Neural crest cell (in vitro differentiated cells): ENCODE data around the gene LRRC7. TPM values are rescaled to one million over a fixed set of nuclear protein-coding genes. Genes with fewer than 3 reads are reported as not detected.
"Not testable (repeated sequence)": the region's sequence is repeated elsewhere in the genome, so short reads cannot be mapped to it uniquely, and the experiment has no call there.

Source experiments
- DNase-seq: peaks from one replicate; pipeline ENCODE4 v3.0.0; 2021; ENCODE audit warnings: low read depth, mixed read lengths, low spot score
- H3K27ac Mint-ChIP-seq: one replicate; pipeline ENCODE4 v1.8.0; 2021; ENCODE audit warnings: mild to moderate bottlenecking, mixed read lengths; ENCODE audit not compliant: unreplicated experiment
- H3K27me3 Mint-ChIP-seq: 2 replicates; pipeline ENCODE4 v1.8.0; 2021; ENCODE audit warnings: low read depth, mild to moderate bottlenecking, mixed read lengths
- H3K36me3 Mint-ChIP-seq: 2 replicates; pipeline ENCODE4 v1.8.0; 2021; ENCODE audit warnings: low read depth, mild to moderate bottlenecking, mixed read lengths
- H3K4me1 Mint-ChIP-seq: 2 replicates; pipeline ENCODE4 v1.8.0; 2021; ENCODE audit warnings: mixed read lengths
- H3K4me3 Mint-ChIP-seq: one replicate; pipeline ENCODE4 v1.8.0; 2021; ENCODE audit warnings: mild to moderate bottlenecking, mixed read lengths
- H3K9me3 Mint-ChIP-seq: 2 replicates; pipeline ENCODE4 v1.8.0; 2021; ENCODE audit warnings: mixed read lengths
- CTCF ChIP-seq: fragments of 200-600 bp; sonication (generic); conservative IDR thresholded peaks from 2 replicates; pipeline ENCODE4 v1.5.0; 2021; ENCODE audit warnings: antibody characterized with exemption, mild to moderate bottlenecking
- total RNA-seq: library from RNA; stranded (reverse); gene quantifications from 2 replicates; pipeline ENCODE4 v1.2.1, GENCODE V29; 2021

Gene LRRC7
- total RNA-seq, 1 donor from 2014 or later: 2.4 TPM

DNA sequence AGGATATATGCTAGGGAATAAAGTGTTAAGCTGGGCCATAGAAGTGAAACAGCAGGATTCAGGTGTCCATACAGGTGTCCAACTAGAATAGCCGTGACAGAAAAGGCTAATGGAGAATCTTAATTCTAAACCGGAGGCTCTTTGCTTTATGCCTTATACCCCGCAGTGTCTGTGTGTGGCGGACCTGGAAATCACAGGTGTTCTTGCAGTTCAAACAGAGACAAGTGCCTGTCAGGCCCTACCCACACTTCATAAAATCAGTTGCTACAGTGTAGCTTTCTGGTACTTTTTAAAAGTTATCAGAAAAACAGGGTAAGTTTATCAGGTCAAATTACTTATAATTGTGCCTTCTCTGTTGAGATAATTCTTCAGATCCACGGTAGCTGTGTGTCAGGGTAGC is 293.9 kb downstream of the LRRC7 start:
- no peaks in the 10 kb centered on the region for H3K36me3 Mint-ChIP-seq
- TF ChIP-seq CTCF: no peak
- no peak for DNase-seq
- peaks cover 3% of the 10 kb centered on the region for H3K27me3 Mint-ChIP-seq
- H3K4me3 Mint-ChIP-seq: no peak overlapping the region
- no peaks in the 10 kb centered on the region for H3K4me1 Mint-ChIP-seq
- no peak overlapping the region for H3K27ac Mint-ChIP-seq
- no peaks in the 10 kb centered on the region for H3K9me3 Mint-ChIP-seq

- H3K9me3 Mint-ChIP-seq: no peaks in the 10 kb centered on the region
- DNase-seq: no peak
- H3K27ac Mint-ChIP-seq: no peak overlapping the region
- TF ChIP-seq CTCF: no peak
- H3K4me1 Mint-ChIP-seq: no peaks in the 10 kb centered on the region
- peaks cover 6% of the 10 kb centered on the region for H3K27me3 Mint-ChIP-seq
- H3K4me3 Mint-ChIP-seq: no peak overlapping the region
- H3K36me3 Mint-ChIP-seq: no peaks in the 10 kb centered on the region
Observed at GRCh38 chr1:69862906-69863305, 295.2 kb downstream of the LRRC7 start.

- H3K4me1 Mint-ChIP-seq: no peaks in the 10 kb centered on the region
- H3K27ac Mint-ChIP-seq: no peak overlapping the region
- DNase-seq: no peak
- H3K9me3 Mint-ChIP-seq: no peaks in the 10 kb centered on the region
- no peak for TF ChIP-seq CTCF
- no peaks in the 10 kb centered on the region for H3K36me3 Mint-ChIP-seq
- H3K4me3 Mint-ChIP-seq: no peak overlapping the region
- peaks cover 6% of the 10 kb centered on the region for H3K27me3 Mint-ChIP-seq
Observed at GRCh38 chr1:69863704-69864103, 296.0 kb downstream of the LRRC7 start.

GRCh38 chr1:69871412-69871811 is 303.7 kb downstream of the LRRC7 start:
- H3K36me3 Mint-ChIP-seq: no peaks in the 10 kb centered on the region
- DNase-seq: no peak
- H3K9me3 Mint-ChIP-seq: no peaks in the 10 kb centered on the region
- no peak overlapping the region for H3K4me3 Mint-ChIP-seq
- no peak for TF ChIP-seq CTCF
- no peak overlapping the region for H3K27ac Mint-ChIP-seq
- H3K4me1 Mint-ChIP-seq: no peaks in the 10 kb centered on the region
- H3K27me3 Mint-ChIP-seq: peaks cover 29% of the 10 kb centered on the region

- H3K4me3 Mint-ChIP-seq: no peak overlapping the region
- no peak for TF ChIP-seq CTCF
- no peaks in the 10 kb centered on the region for H3K36me3 Mint-ChIP-seq
- peaks cover 4% of the 10 kb centered on the region for H3K27me3 Mint-ChIP-seq
- no peak for DNase-seq
- H3K9me3 Mint-ChIP-seq: no peaks in the 10 kb centered on the region
- H3K4me1 Mint-ChIP-seq: peaks cover 11% of the 10 kb centered on the region
- no peak overlapping the region for H3K27ac Mint-ChIP-seq
Observed at GRCh38 chr1:69878338-69878737, 310.6 kb downstream of the LRRC7 start.

DNA sequence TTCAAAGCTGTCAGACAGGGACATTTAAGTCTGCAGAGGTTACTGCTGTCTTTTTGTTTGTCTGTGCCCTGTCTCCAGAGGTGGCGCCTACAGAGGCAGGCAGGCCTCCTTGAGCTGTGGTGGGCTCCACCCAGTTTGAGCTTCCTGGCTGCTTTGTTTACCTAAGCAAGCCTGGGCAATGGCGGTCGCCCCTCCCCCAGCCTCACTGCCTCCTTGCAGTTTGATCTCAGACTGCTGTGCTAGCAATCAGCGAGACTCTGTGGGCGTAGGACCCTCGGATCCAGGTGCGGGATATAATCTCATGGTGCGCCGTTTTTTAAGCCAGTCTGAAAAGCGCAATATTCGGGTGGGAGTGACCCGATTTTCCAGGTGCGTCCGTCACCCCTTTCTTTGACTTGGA is 320.3 kb downstream of the LRRC7 start:
- H3K9me3 Mint-ChIP-seq, H3K36me3 Mint-ChIP-seq, H3K4me3 Mint-ChIP-seq, H3K4me1 Mint-ChIP-seq, H3K27me3 Mint-ChIP-seq, DNase-seq, H3K27ac Mint-ChIP-seq: not testable (repeated sequence)
